GM12801 (cell line): Measurements from ENCODE around the gene SIK2.

ENCODE experiments used
- TF ChIP-seq, protein P1 (sequence below): IDR thresholded peaks from one replicate; pipeline ENCODE4 v1.5.1; 2011; ENCODE audit warnings: control low read depth; ENCODE audit not compliant: insufficient read length; ENCODE audit errors: extremely low read depth

SIK2 gene

DNA sequence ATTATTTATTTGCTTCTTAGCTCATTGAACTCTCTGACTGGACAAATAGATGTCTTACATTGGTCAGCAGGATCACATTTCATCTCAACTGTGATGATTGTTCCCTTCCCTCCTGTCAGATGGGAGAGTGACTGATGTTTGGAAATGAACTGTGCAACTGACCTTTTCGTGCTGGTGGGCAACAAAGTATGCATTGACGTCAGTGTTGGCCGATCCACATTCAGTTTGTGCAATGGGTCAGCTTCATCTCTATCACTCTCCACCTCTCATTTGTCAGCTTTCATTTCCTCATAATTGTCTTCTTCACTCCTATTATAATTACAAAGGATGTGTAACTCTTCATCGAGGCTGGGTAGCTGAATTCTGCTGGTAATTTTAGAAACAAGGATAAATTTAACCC, 92.6 kb downstream of the SIK2 start:
- TF ChIP-seq, protein P1, sequence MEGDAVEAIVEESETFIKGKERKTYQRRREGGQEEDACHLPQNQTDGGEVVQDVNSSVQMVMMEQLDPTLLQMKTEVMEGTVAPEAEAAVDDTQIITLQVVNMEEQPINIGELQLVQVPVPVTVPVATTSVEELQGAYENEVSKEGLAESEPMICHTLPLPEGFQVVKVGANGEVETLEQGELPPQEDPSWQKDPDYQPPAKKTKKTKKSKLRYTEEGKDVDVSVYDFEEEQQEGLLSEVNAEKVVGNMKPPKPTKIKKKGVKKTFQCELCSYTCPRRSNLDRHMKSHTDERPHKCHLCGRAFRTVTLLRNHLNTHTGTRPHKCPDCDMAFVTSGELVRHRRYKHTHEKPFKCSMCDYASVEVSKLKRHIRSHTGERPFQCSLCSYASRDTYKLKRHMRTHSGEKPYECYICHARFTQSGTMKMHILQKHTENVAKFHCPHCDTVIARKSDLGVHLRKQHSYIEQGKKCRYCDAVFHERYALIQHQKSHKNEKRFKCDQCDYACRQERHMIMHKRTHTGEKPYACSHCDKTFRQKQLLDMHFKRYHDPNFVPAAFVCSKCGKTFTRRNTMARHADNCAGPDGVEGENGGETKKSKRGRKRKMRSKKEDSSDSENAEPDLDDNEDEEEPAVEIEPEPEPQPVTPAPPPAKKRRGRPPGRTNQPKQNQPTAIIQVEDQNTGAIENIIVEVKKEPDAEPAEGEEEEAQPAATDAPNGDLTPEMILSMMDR = no peak

DNA sequence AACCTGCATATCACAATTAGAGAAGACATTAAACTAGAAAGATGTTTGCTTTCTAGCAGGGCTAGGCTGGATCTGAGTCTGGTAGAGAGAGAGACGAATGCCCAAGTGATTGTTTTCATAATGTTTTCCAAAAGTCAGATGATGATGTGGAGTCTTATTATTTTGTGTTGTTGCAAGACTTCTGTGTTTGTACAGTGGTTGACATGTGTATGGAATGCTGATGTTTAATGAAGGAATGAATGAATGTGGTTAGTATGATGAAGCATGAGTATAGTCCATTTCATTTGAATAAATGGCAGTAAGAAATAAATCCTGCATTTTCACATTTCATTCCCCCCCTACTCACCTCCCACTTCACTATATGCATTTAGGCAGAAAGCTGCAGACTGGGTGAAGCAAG, 94.3 kb downstream of the SIK2 start:
- TF ChIP-seq, protein P1 = no peak

DNA sequence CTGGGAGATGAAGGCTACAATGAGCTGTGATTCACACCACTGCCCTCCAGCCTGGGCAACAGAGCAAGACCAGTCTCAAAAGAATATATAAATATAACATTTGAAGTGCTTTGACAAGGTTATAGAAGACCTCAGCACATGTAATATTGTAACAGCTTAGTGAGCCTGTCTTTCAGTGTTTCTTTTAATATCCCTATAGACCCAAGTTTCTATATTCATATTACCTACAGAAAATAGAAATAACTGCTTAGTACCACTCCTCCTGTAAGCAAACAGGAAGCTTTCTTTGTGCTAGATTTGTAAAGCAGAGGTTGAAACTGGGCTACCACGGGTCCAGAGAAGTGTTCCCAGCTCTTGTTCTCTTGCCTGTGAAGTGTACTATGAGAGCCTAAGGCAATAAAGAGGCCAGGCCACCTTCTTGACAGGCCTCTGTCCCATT, 95.7 kb downstream of the SIK2 start:
- TF ChIP-seq, protein P1 = no peak

DNA sequence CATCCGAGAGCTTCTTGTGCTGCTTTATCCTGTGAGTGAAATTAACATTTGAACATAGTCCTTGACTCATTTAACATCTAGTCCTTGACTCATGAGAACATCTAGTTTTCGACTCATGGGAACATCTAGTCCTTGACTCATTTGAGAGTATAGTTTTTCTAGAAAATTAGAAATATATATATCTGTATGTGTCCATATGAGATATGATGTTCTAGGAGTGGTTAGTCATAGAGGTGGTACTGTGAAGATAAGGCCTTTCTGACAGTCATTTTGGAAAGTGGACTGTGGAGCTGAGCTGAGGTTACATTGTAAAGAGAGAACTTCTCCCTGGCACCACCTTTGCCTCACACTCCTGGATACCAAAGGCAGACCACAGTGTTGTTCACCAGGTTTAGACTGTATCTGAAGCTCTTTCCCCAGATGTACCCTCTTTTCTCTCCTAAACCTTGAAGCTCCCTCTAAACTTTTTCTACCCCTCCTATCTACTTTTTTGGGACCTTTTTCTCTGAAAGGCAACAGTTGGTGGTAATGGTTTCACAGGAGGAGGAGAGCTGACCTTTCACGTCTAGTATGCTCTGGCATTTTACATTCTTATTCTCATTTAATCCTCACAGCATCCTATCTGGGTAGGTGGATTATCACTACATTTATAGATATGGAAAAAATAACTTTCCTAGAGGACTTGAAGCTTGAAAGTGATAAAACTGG, 96.8 kb downstream of the SIK2 start:
- TF ChIP-seq, protein P1 = no peak

DNA sequence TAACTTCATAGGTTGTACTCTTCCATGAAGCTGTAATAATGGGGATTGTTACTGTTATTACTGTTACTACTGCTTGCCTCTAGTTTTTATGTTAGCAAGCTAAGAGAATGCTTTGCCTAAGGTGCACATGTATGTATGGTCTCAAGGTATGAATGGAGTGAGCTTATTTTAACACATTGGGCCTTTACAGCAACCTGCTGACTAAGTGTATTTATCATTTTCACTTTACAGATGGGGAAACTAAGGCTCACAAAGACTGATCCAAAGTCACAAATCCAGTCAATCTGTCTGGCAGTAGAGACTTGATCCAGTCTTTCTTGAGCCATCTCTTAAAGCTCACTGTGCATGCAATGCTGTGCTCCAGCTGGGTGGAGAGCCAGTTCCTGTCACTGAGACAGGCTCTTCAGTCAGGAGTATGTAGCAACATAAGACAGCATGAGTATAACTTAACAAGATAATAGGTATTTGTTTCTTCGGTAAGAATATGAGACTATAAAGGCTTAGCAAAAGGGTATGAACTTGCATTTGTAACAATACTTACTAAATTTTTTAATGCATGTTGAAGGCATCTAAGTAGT, 97.4 kb downstream of the SIK2 start:
- TF ChIP-seq, protein P1 = no peak

DNA sequence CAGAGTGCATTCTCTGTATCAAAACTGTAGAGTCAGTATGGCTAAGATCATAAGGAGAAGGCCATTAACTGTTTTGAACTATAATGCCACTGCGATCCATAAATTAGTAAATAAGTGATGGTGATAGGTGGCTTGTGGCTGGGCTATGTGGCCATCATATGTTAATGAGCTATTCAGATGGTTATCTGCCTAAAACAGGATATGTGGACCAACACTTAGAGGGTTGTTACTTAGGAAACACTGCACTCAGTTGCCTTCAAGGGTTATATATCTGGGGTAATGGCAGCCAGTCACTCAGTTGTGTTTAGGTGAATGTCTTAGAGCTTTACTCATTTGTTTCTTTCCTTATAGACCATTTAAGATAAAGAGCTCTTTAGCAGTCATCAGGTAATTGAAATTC, 97.9 kb downstream of the SIK2 start:
- TF ChIP-seq, protein P1 = no peak

DNA sequence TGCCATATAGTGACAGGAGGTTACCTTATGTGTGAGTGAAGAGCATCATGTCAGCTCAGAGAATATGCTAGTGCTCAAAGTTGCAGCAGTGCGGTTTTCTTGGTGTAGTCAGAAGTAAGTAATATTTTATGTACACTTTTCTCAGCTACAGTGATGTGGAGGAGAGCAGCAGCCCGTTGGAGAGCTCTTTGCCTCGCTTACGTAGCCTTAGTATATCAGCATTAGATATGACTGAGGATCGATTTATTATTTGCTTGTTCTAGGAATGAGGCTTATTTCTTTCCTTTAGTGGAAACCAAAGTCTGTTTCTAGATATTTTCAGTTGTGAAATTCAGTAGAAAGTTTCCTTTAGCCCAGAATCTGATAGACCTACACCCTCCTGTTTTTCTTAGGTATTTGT, 100.4 kb downstream of the SIK2 start:
- TF ChIP-seq, protein P1 = no peak
